Fibroblast of skin of left quadriceps (primary cell): ENCODE results near the gene CNTNAP2.
"Not testable (repeated sequence)": the region's sequence is repeated elsewhere in the genome, so short reads cannot be mapped to it uniquely, and the experiment has no call there.

ENCODE experiments used
- DNase-seq, 2 experiments: peaks; one replicate each; pipeline ENCODE4 v3.0.0-alpha.2; 2013; ENCODE audit warnings: low read depth in 2 of 2

The CNTNAP2 gene

GRCh38 chr7:147563669-147564068 lies 1447.1 kb downstream of the CNTNAP2 start:
- DNase-seq, result no peak

GRCh38 chr7:147564786-147565476 lies 1448.3 kb downstream of the CNTNAP2 start:
- DNase-seq, result no peak

GRCh38 chr7:147567043-147567442 lies 1450.4 kb downstream of the CNTNAP2 start:
- DNase-seq, result no peak

- DNase-seq, result no peak
Measured at GRCh38 chr7:147569116-147569913, 1452.7 kb downstream of the CNTNAP2 start.

GRCh38 chr7:147570390-147570789 lies 1453.8 kb downstream of the CNTNAP2 start:
- DNase-seq, result no peak

GRCh38 chr7:147571436-147572185 lies 1455.0 kb downstream of the CNTNAP2 start:
- no peak for DNase-seq

- no peak for DNase-seq
Measured at GRCh38 chr7:147578196-147578595, 1461.6 kb downstream of the CNTNAP2 start.

GRCh38 chr7:147579148-147579547 lies 1462.5 kb downstream of the CNTNAP2 start:
- DNase-seq, result no peak

- DNase-seq, result no peak
Measured at GRCh38 chr7:147584771-147585193, 1468.2 kb downstream of the CNTNAP2 start.

GRCh38 chr7:147586110-147586509 lies 1469.5 kb downstream of the CNTNAP2 start:
- no peak for DNase-seq

GRCh38 chr7:147586526-147586925 lies 1469.9 kb downstream of the CNTNAP2 start:
- DNase-seq, result no peak

- no peak for DNase-seq
Measured at GRCh38 chr7:147593271-147594057, 1476.9 kb downstream of the CNTNAP2 start.

- DNase-seq, result no peak
Measured at GRCh38 chr7:147595042-147595441, 1478.4 kb downstream of the CNTNAP2 start.

- DNase-seq, result not testable (repeated sequence)
Measured at GRCh38 chr7:147598687-147599086, 1482.1 kb downstream of the CNTNAP2 start.

GRCh38 chr7:147605323-147605722 lies 1488.7 kb downstream of the CNTNAP2 start:
- no peak for DNase-seq

GRCh38 chr7:147607157-147607800 lies 1490.7 kb downstream of the CNTNAP2 start:
- no peak for DNase-seq

- no peak for DNase-seq
Measured at GRCh38 chr7:147611431-147611830, 1494.8 kb downstream of the CNTNAP2 start.

- no peak for DNase-seq
Measured at GRCh38 chr7:147635288-147635687, 1518.7 kb downstream of the CNTNAP2 start.

- no peak for DNase-seq
Measured at GRCh38 chr7:147636553-147636952, 1520.0 kb downstream of the CNTNAP2 start.

GRCh38 chr7:147638566-147638965 lies 1522.0 kb downstream of the CNTNAP2 start:
- DNase-seq, result no peak

GRCh38 chr7:147639037-147639436 lies 1522.4 kb downstream of the CNTNAP2 start:
- no peak for DNase-seq
